Measurements from ENCODE around the gene EIF5A2.
"Not testable (repeated sequence)": the region's sequence is repeated elsewhere in the genome, so short reads cannot be mapped to it uniquely, and the experiment has no call there.

The EIF5A2 gene

DNA sequence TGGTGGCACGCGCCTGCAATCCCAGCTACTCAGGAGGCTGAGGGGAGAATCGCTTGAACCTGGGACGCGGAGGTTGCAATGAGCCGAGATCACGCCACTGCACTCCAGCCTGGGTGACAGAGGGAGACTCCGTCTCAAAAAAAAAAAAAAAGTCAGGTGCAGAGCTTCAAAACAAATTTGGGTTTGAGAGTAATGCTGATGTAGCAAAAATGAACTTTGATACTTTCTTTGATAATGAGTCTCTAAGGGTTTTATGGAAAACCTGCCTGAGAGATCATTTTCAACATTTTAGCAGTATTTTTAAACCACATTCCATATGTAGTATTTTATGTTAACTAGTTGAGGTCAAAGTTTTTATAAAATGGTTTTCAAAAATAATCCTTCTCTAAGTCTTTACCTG is 14.5 kb downstream of the EIF5A2 start:
- peaks cover 7 to 63% of the 10 kb centered on the region in 2 experiments for H3K36me3 ChIP-seq (ENCODE audit: control insufficient read depth in 1 of 2, insufficient read depth in 2 of 2, low read depth in 1 of 2, low read length in 2 of 2)
- no peak overlapping the region for H4K8ac ChIP-seq (ENCODE audit: low read length)
- no peak overlapping the region for H3K23ac ChIP-seq (ENCODE audit: low read length in 2 of 2)
- no peak overlapping the region for H3K4me3 ChIP-seq (ENCODE audit: insufficient read depth in 1 of 2, low read depth in 1 of 2, low read length in 2 of 2)
- H2AK5ac ChIP-seq (ENCODE audit: low read length, severe bottlenecking), result no peak overlapping the region
- no peak for DNase-seq
- WGBS, result over 99% methylated on average over 8 of the region's 8 CpGs
- no peak overlapping the region for H4K91ac ChIP-seq (ENCODE audit: low read length)
- H2BK5ac ChIP-seq (ENCODE audit: low read depth, low read length, poor library complexity, severe bottlenecking), result no peak overlapping the region
- no peaks in the 10 kb centered on the region for H3K9me3 ChIP-seq (ENCODE audit: control insufficient read depth, low read length)
- no peak overlapping the region for H3K14ac ChIP-seq (ENCODE audit: low read length in 2 of 2)
- H3K4me2 ChIP-seq (ENCODE audit: low read length, poor library complexity, severe bottlenecking), result no peak overlapping the region
- no peaks in the 10 kb centered on the region for H3K4me1 ChIP-seq (ENCODE audit: control insufficient read depth, insufficient read depth, low read depth, low read length)
- no peak overlapping the region for H3K18ac ChIP-seq (ENCODE audit: low read depth in 1 of 2, low read length in 2 of 2)
- H3K79me1 ChIP-seq (replicated peaks; ENCODE audit: low read length, poor library complexity, severe bottlenecking), result peaks cover 4% of the 10 kb centered on the region
- H3K27me3 ChIP-seq (ENCODE audit: control insufficient read depth in 1 of 2, insufficient read depth in 1 of 2, low read length in 2 of 2), result no peaks in the 10 kb centered on the region
- no peak overlapping the region for H3K4ac ChIP-seq (ENCODE audit: low read depth in 1 of 2, low read length in 2 of 2)
- H2BK15ac ChIP-seq (ENCODE audit: low read depth, poor library complexity, severe bottlenecking), result no peak overlapping the region
- H2BK120ac ChIP-seq (ENCODE audit: low read depth, low read length), result no peak overlapping the region
- H2BK12ac ChIP-seq (ENCODE audit: low read length in 2 of 2), result no peak overlapping the region
- no peak overlapping the region for H3K27ac ChIP-seq (ENCODE audit: low read length, poor library complexity, severe bottlenecking)
- no peak overlapping the region for H3K9ac ChIP-seq (ENCODE audit: low read length)
- no peak overlapping the region for H2AFZ ChIP-seq (ENCODE audit: low read depth, low read length)

DNA sequence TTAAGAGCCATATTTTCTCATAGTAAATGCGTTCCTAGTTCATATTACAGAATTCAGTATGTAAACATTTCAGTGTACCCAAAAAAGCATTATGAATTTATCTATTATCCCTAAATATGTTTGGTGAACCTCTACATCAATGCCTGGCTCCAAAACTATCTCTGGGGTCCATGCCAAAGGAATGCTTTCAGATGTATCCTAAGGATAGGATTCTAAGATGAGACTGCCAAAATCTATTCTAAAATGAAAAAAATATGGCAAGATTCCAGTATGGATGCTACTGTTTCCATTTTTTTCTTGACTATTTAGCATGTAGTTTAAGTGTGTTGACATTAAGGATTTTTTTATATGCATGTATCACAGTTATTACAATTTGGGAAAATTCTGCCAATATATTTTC is 18.8 kb downstream of the EIF5A2 start:
- Histone ChIP-seq H2BK5ac (ENCODE audit: low read depth, low read length, poor library complexity, severe bottlenecking) (no peak overlapping the region), H2BK12ac (ENCODE audit: low read length in 2 of 2) (no peak overlapping the region), H3K79me1 (replicated peaks; ENCODE audit: low read length, poor library complexity, severe bottlenecking) (no peaks in the 10 kb centered on the region), H3K4me1 (ENCODE audit: control insufficient read depth, insufficient read depth, low read depth, low read length) (no peaks in the 10 kb centered on the region), H3K36me3 (ENCODE audit: control insufficient read depth in 1 of 2, insufficient read depth in 2 of 2, low read depth in 1 of 2, low read length in 2 of 2) (peaks cover 0 to 38% of the 10 kb centered on the region in 2 experiments), H3K4me2 (ENCODE audit: low read length, poor library complexity, severe bottlenecking) (no peak overlapping the region), H3K14ac (ENCODE audit: low read length in 2 of 2) (no peak overlapping the region), H2BK120ac (ENCODE audit: low read depth, low read length) (no peak overlapping the region), H2AK5ac (ENCODE audit: low read length, severe bottlenecking) (no peak overlapping the region), H4K8ac (ENCODE audit: low read length) (no peak overlapping the region), H3K18ac (ENCODE audit: low read depth in 1 of 2, low read length in 2 of 2) (no peak overlapping the region), H4K91ac (ENCODE audit: low read length) (no peak overlapping the region), H3K4ac (ENCODE audit: low read depth in 1 of 2, low read length in 2 of 2) (no peak overlapping the region), H3K9me3 (ENCODE audit: control insufficient read depth, low read length) (peaks cover under 1% of the 10 kb centered on the region), H3K27ac (ENCODE audit: low read length, poor library complexity, severe bottlenecking) (no peak overlapping the region), H3K23ac (ENCODE audit: low read length in 2 of 2) (no peak overlapping the region), H3K27me3 (ENCODE audit: control insufficient read depth in 1 of 2, insufficient read depth in 1 of 2, low read length in 2 of 2) (no peaks in the 10 kb centered on the region), H2BK15ac (ENCODE audit: low read depth, poor library complexity, severe bottlenecking) (no peak overlapping the region), H2AFZ (ENCODE audit: low read depth, low read length) (no peak overlapping the region), H3K9ac (ENCODE audit: low read length) (no peak overlapping the region), H3K4me3 (ENCODE audit: insufficient read depth in 1 of 2, low read depth in 1 of 2, low read length in 2 of 2) (no peak overlapping the region)
- no peak for DNase-seq
- WGBS, result no CpG with 5 or more reads among the region's 1 CpG

DNA sequence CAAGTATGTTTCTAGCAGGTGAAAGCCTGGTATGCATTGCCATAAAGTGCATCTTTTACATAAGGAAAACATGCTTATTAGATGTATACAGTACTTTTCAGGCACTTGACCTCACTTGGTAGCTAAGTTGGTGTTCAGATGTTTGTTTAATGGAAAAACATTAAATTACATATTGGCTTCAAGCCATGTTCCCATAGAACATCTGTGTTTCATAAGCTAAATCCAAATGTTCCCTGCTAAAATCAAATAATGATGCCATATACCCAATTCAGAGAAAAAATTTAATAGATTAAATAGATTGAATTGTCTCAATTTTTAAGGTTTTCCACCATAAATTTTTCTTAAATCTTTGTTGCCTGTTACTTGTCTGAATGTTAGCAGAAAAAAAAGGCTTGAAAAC is 19.3 kb downstream of the EIF5A2 start:
- Histone ChIP-seq H3K36me3 (ENCODE audit: control insufficient read depth in 1 of 2, insufficient read depth in 2 of 2, low read depth in 1 of 2, low read length in 2 of 2) (peaks cover 0 to 37% of the 10 kb centered on the region in 2 experiments), H3K14ac (ENCODE audit: low read length in 2 of 2) (no peak overlapping the region)
- no peak for DNase-seq

DNA sequence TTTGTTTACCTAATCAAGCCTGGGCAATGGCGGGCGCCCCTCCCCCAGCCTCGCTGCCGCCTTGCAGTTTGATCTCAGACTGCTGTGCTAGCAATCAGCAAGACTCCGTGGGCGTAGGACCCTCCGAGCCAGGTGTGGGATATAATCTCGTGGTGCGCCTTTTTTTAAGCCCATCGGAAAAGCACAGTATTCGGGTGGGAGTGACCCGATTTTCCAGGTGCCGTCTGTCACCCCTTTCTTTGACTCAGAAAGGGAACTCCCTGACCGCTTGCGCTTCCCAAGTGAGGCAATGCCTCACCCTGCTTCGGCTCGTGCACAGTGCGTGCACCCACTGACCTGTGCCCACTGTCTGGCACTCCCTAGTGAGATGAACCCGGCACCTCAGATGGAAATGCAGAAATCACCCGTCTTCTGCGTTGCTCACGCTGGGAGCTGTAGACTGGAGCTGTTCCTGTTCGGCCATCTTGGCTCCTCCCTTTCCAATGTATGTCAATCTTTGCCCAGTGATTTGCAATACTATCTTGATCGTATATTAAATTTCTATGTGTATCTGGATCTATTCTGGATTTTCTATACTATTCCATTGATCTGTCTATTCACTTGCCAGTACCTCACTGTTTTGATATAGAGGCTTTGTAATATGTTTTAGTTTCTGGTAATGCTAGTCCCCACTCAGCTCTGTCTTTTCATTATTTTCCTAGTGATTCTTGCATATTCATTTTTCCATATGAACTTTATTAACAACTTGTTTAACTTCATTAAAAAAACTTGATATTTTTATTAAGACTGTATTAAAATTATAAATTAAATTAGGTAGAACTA is 24.1 kb downstream of the EIF5A2 start:
- H3K4me2 ChIP-seq (ENCODE audit: low read length, poor library complexity, severe bottlenecking); H4K91ac ChIP-seq (ENCODE audit: low read length); H2BK15ac ChIP-seq (ENCODE audit: low read depth, poor library complexity, severe bottlenecking); H3K27me3 ChIP-seq (ENCODE audit: control insufficient read depth in 1 of 2, insufficient read depth in 1 of 2, low read length in 2 of 2); DNase-seq; H3K9me3 ChIP-seq (ENCODE audit: control insufficient read depth, low read length); H3K79me1 ChIP-seq (replicated peaks; ENCODE audit: low read length, poor library complexity, severe bottlenecking); H2AK5ac ChIP-seq (ENCODE audit: low read length, severe bottlenecking); H3K9ac ChIP-seq (ENCODE audit: low read length); H3K4me1 ChIP-seq (ENCODE audit: control insufficient read depth, insufficient read depth, low read depth, low read length); H3K4ac ChIP-seq (ENCODE audit: low read depth in 1 of 2, low read length in 2 of 2); H2AFZ ChIP-seq (ENCODE audit: low read depth, low read length); H3K23ac ChIP-seq (ENCODE audit: low read length in 2 of 2); H3K27ac ChIP-seq (ENCODE audit: low read length, poor library complexity, severe bottlenecking); H3K4me3 ChIP-seq (ENCODE audit: insufficient read depth in 1 of 2, low read depth in 1 of 2, low read length in 2 of 2); H2BK120ac ChIP-seq (ENCODE audit: low read depth, low read length); H3K18ac ChIP-seq (ENCODE audit: low read depth in 1 of 2, low read length in 2 of 2); H4K8ac ChIP-seq (ENCODE audit: low read length); H2BK12ac ChIP-seq (ENCODE audit: low read length in 2 of 2); H3K14ac ChIP-seq (ENCODE audit: low read length in 2 of 2); H3K36me3 ChIP-seq (ENCODE audit: control insufficient read depth in 1 of 2, insufficient read depth in 2 of 2, low read depth in 1 of 2, low read length in 2 of 2); H2BK5ac ChIP-seq (ENCODE audit: low read depth, low read length, poor library complexity, severe bottlenecking): not testable (repeated sequence)
- 94% methylated on average over 20 of the region's 24 CpGs for WGBS

More for the DNA sequence above, 19.3 kb downstream of the EIF5A2 start:
- Histone ChIP-seq H3K4me2 (ENCODE audit: low read length, poor library complexity, severe bottlenecking) (no peak overlapping the region), H4K91ac (ENCODE audit: low read length) (no peak overlapping the region), H4K8ac (ENCODE audit: low read length) (no peak overlapping the region), H2BK12ac (ENCODE audit: low read length in 2 of 2) (no peak overlapping the region), H3K4me1 (ENCODE audit: control insufficient read depth, insufficient read depth, low read depth, low read length) (no peaks in the 10 kb centered on the region), H3K27ac (ENCODE audit: low read length, poor library complexity, severe bottlenecking) (no peak overlapping the region), H3K4me3 (ENCODE audit: insufficient read depth in 1 of 2, low read depth in 1 of 2, low read length in 2 of 2) (no peak overlapping the region), H3K4ac (ENCODE audit: low read depth in 1 of 2, low read length in 2 of 2) (no peak overlapping the region), H3K79me1 (replicated peaks; ENCODE audit: low read length, poor library complexity, severe bottlenecking) (no peaks in the 10 kb centered on the region), H2BK15ac (ENCODE audit: low read depth, poor library complexity, severe bottlenecking) (no peak overlapping the region), H3K27me3 (ENCODE audit: control insufficient read depth in 1 of 2, insufficient read depth in 1 of 2, low read length in 2 of 2) (no peaks in the 10 kb centered on the region), H3K23ac (ENCODE audit: low read length in 2 of 2) (no peak overlapping the region), H2BK5ac (ENCODE audit: low read depth, low read length, poor library complexity, severe bottlenecking) (no peak overlapping the region), H2AFZ (ENCODE audit: low read depth, low read length) (no peak overlapping the region), H3K9ac (ENCODE audit: low read length) (no peak overlapping the region), H2BK120ac (ENCODE audit: low read depth, low read length) (no peak overlapping the region), H2AK5ac (ENCODE audit: low read length, severe bottlenecking) (no peak overlapping the region), H3K9me3 (ENCODE audit: control insufficient read depth, low read length) (peaks cover 3% of the 10 kb centered on the region), H3K18ac (ENCODE audit: low read depth in 1 of 2, low read length in 2 of 2) (no peak overlapping the region)
